K562 (cell line): ENCODE results near the gene CDC6. TPM values are rescaled to one million over a fixed set of nuclear protein-coding genes. Genes with fewer than 3 reads are reported as not detected.

Source experiments
- ATAC-seq: fragments of 200-7000 bp; cut with Tn5 transposase; 3 replicates; pipeline ENCODE4 v1.9.1; 2020; ENCODE audit warnings: moderate library complexity
- BruUV-seq: library from RNA; stranded (reverse); fragments of 400-500 nt; replicated peaks from 2 replicates; lab custom pipeline; 2021; lab: Mats Ljungman, UMichigan
- CTCF ChIA-PET: fragments of 300-600 bp; formaldehyde crosslinking; extraction: SDS; loops from one replicate; lab custom pipeline; 2021; ENCODE audit warnings: low intra/inter-chr PET ratio; lab: Yijun Ruan, JAX
- POLR2A ChIA-PET: fragments of 300-600, 350-650 bp; sonication (Branson Sonifier 250); formaldehyde crosslinking; extraction: SDS; loops from one replicate; lab custom pipeline; 2021; ENCODE audit warnings: antibody characterized with exemption, inconsistent platforms; lab: Yijun Ruan, JAX
- DNase-seq, 4 experiments: peaks; one replicate each; pipeline versions ENCODE4 v3.0.0 to v3.0.0-alpha.2; 2011 to 2018; ENCODE audit warnings: low spot score in 3 of 4, mixed read lengths in 3 of 4; ENCODE audit errors: extremely low read depth in 1 of 4
- FAIRE-seq: peaks from 2 replicates; lab custom pipeline; 2011; peaks lifted over from hg19 to GRCh38; lab: Jason Lieb, UNC
- H2AFZ ChIP-seq: 2 replicates; pipeline ENCODE4 v1.6.0; 2011; ENCODE audit warnings: low read depth, low read length, control low read depth, inconsistent platforms
- H3K27ac ChIP-seq: fragments of 200-600 bp; 3 replicates; pipeline ENCODE4 v1.8.0; 2011; ENCODE audit warnings: low read depth, mild to moderate bottlenecking, control low read depth, inconsistent platforms, low read length, moderate library complexity, mixed read lengths; ENCODE audit errors: extremely low read depth
- H3K27me3 ChIP-seq, 2 experiments: fragments of 300-600 bp in 1 of 2; 2 replicates in 1 of 2; 3 replicates in 1 of 2; pipeline versions ENCODE4 v1.6.0 to v1.8.0; 2011; ENCODE audit warnings: inconsistent platforms in 2 of 2, low read length in 2 of 2, mild to moderate bottlenecking in 1 of 2, mixed read lengths in 1 of 2, moderate library complexity in 1 of 2; ENCODE audit not compliant: control insufficient read depth in 2 of 2, insufficient read depth in 2 of 2
- H3K36me3 ChIP-seq: fragments of 300-600 bp; 3 replicates; pipeline ENCODE4 v1.8.0; 2011; ENCODE audit warnings: mild to moderate bottlenecking, low read length, inconsistent platforms; ENCODE audit not compliant: control insufficient read depth, insufficient read depth
- H3K4me1 ChIP-seq, 2 experiments: fragments of 200-600 bp in 1 of 2; replicated peaks in 1 of 2; 2 replicates in 1 of 2; 3 replicates in 1 of 2; pipeline versions ENCODE4 v1.5.1 to v1.8.0; 2011; ENCODE audit warnings: inconsistent platforms in 2 of 2, low read length in 2 of 2, mild to moderate bottlenecking in 1 of 2, mixed read lengths in 1 of 2, moderate library complexity in 1 of 2; ENCODE audit not compliant: control insufficient read depth in 2 of 2, insufficient read depth in 2 of 2
- H3K4me2 ChIP-seq: 2 replicates; pipeline ENCODE4 v1.6.1; 2011; ENCODE audit warnings: low read length, control low read depth, inconsistent platforms, mixed read lengths; ENCODE audit not compliant: insufficient read depth
- H3K4me3 ChIP-seq: fragments of 200-600 bp; sonication (generic), shearing (Covaris generic); 2 replicates; pipeline ENCODE4 v1.5.1; 2016; ENCODE audit warnings: control low read depth, inconsistent platforms
- H3K79me2 ChIP-seq: fragments of 200-600 bp; 3 replicates; pipeline ENCODE4 v1.8.0; 2011; ENCODE audit warnings: low read length, inconsistent platforms; ENCODE audit not compliant: control insufficient read depth, insufficient read depth
- H3K9ac ChIP-seq, 2 experiments: 2 replicates each; pipeline versions ENCODE4 v1.6.0 to v1.6.1; 2011; ENCODE audit warnings: low read depth in 2 of 2, low read length in 2 of 2, control low read depth in 1 of 2, inconsistent platforms in 1 of 2, mild to moderate bottlenecking in 1 of 2, mixed read lengths in 1 of 2; ENCODE audit not compliant: insufficient read depth in 1 of 2
- H3K9me1 ChIP-seq: one replicate; pipeline ENCODE4 v1.6.0; 2011; ENCODE audit warnings: inconsistent platforms, mild to moderate bottlenecking, low read length, moderate library complexity; ENCODE audit not compliant: control insufficient read depth, insufficient read depth
- H3K9me3 ChIP-seq: replicated peaks from 2 replicates; pipeline ENCODE4 v1.5.1; 2011; ENCODE audit warnings: low read depth, low read length, inconsistent platforms; ENCODE audit not compliant: control insufficient read depth, insufficient read depth
- H4K20me1 ChIP-seq: replicated peaks from 2 replicates; pipeline ENCODE4 v1.6.1; 2011; ENCODE audit warnings: low read length, inconsistent platforms, mixed read lengths; ENCODE audit not compliant: control insufficient read depth, insufficient read depth
- DIDO1 ChIP-seq: fragments of 450-650 bp; IDR thresholded peaks from 2 replicates; pipeline ENCODE4 v1.6.1; 2016; ENCODE audit warnings: low read depth, missing biosample characterization, missing genetic modification characterization
- ERF ChIP-seq: fragments of 450-650 bp; formaldehyde crosslinking; IDR thresholded peaks from 2 replicates; pipeline ENCODE4 v1.4.0; 2020; ENCODE audit warnings: mild to moderate bottlenecking, mixed read lengths
- FOXK1 ChIP-seq: sonication (generic); formaldehyde crosslinking; IDR thresholded peaks from 2 replicates; pipeline ENCODE4 v1.8.0; 2022; ENCODE audit warnings: missing genetic modification reagents, mild to moderate bottlenecking, borderline replicate concordance
- GTF2E2 ChIP-seq: fragments of 200-800 bp; sonication (Bioruptor generic); IDR thresholded peaks from 2 replicates; pipeline ENCODE4 v1.6.1; 2016; ENCODE audit warnings: missing genetic modification characterization, missing compliant biosample characterization
- JUND ChIP-seq, 2 experiments: IDR thresholded peaks; 2 replicates in 1 of 2; 3 replicates in 1 of 2; pipeline ENCODE4 v1.6.1; 2011; ENCODE audit warnings: borderline replicate concordance in 2 of 2, low read depth in 2 of 2, low read length in 2 of 2, improper control_type of control experiment in 1 of 2, missing biosample characterization in 1 of 2, missing genetic modification characterization in 1 of 2, missing genetic modification reagents in 1 of 2
- L3MBTL2 ChIP-seq: fragments of 450-650 bp; IDR thresholded peaks from 2 replicates; pipeline ENCODE4 v1.6.1; 2016; ENCODE audit warnings: mild to moderate bottlenecking, moderate library complexity
- NCOA2 ChIP-seq, 2 experiments: fragments of 450-650 bp; IDR thresholded peaks; 2 replicates each; pipeline ENCODE4 v1.6.1; 2018; ENCODE audit warnings: mild to moderate bottlenecking in 2 of 2, moderate library complexity in 1 of 2; ENCODE audit not compliant: partially characterized antibody in 2 of 2
- SAFB ChIP-seq: fragments of 200-400 bp; formaldehyde crosslinking; IDR thresholded peaks from 2 replicates; pipeline ENCODE4 v1.6.1; 2017; ENCODE audit warnings: low read depth, low read length, borderline replicate concordance
- SREBF1 ChIP-seq: fragments of 150-350 bp; IDR thresholded peaks from 2 replicates; pipeline ENCODE4 v1.6.1; 2014; ENCODE audit warnings: antibody characterized with exemption, low read depth, low read length, borderline replicate concordance
- TAF1 ChIP-seq: IDR thresholded peaks from 2 replicates; pipeline ENCODE4 v1.6.1; 2011; ENCODE audit warnings: mild to moderate bottlenecking, low read length, moderate library complexity; ENCODE audit not compliant: insufficient read depth, control insufficient read depth, severe bottlenecking; ENCODE audit errors: extremely low read depth
- TAF15 ChIP-seq: fragments of 200-400 bp; formaldehyde crosslinking; IDR thresholded peaks from 2 replicates; pipeline ENCODE4 v1.6.1; 2017; ENCODE audit warnings: mild to moderate bottlenecking, low read depth, low read length, moderate library complexity
- TBP ChIP-seq: optimal IDR thresholded peaks from 2 replicates; pipeline ENCODE3; 2011; ENCODE audit warnings: low read depth, low read length, improper control_type of control experiment
- WHSC1 ChIP-seq: IDR thresholded peaks from one replicate; pipeline ENCODE4 v1.6.1; 2012; ENCODE audit warnings: low read length, control low read depth, inconsistent platforms
- ZKSCAN1 ChIP-seq: fragments of 150-350 bp; IDR thresholded peaks from 2 replicates; pipeline ENCODE4 v1.6.1; 2016; ENCODE audit warnings: low read depth, low read length
- ZNF146 ChIP-seq: IDR thresholded peaks from one replicate; pipeline ENCODE4 v1.6.1; 2018; ENCODE audit warnings: missing compliant biosample characterization; ENCODE audit not compliant: unreplicated experiment
- ZNF699 ChIP-seq: fragments of 250-450 bp; sonication (Bioruptor Pico); IDR thresholded peaks from 2 replicates; pipeline ENCODE4 v1.8.0; 2021; ENCODE audit warnings: mild to moderate bottlenecking, moderate library complexity; ENCODE audit not compliant: insufficient replicate concordance
- ZNF740 ChIP-seq, 3 experiments: fragments of 200-800 bp in 1 of 3; sonication (Bioruptor generic) in 1 of 3; sonication (generic) in 1 of 3; formaldehyde crosslinking in 1 of 3; IDR thresholded peaks; 2 replicates each; pipeline versions ENCODE4 v1.6.1 to v1.8.0; 2016 to 2022; ENCODE audit warnings: mild to moderate bottlenecking in 2 of 3, missing compliant biosample characterization in 2 of 3, missing genetic modification characterization in 2 of 3, missing genetic modification reagents in 1 of 3
- WGBS: fragments of 100-300 bp; shearing (Covaris generic); methylation state at CpG from one replicate; pipeline ENCODE4 v1.1.6; 2016; ENCODE audit warnings: low coverage, mixed read lengths; ENCODE audit not compliant: insufficient coverage; ENCODE audit errors: missing lambda C conversion rate; 5-methylcytosine and 5-hydroxymethylcytosine counted together
- in situ Hi-C: fragments of 300-500 bp; cut with MboI; formaldehyde crosslinking; loops from 4 replicates; pipeline ENCODE4 v1.15.0; 2018; ENCODE audit warnings: inconsistent platforms, mixed read lengths
- intact Hi-C: fragments of 100-400 bp; cut with micrococcal nuclease; formaldehyde crosslinking; loops from 2 replicates; pipeline ENCODE4 v1.14.2; 2022
- polyA plus RNA-seq, 8 experiments: library from polyadenylated mRNA; depleted of rRNA in 4 of 8; stranded (reverse) in 5 of 8; unstranded in 3 of 8; fragments of >200 nt; fragmentation: Nextera tagmentation in 2 of 8; fragmentation: Illumina TruSeq in 1 of 8; extraction: Ambion mirVana in 2 of 8; extraction: Trizol in 1 of 8; gene quantifications; 2 replicates each; pipeline versions ENCODE4 v1.2.1 to v1.2.3, GENCODE V29; 2011 to 2014; ENCODE audit warnings: inconsistent platforms in 1 of 8, missing spikeins in 1 of 8
- total RNA-seq, 7 experiments: library from RNA; depleted of rRNA in 6 of 7; stranded (reverse); fragments of >200 nt in 6 of 7; fragmentation: Illumina TruSeq in 2 of 7; extraction: Trizol in 2 of 7; gene quantifications; 2 replicates each; pipeline versions ENCODE4 v1.2.1 to v1.2.3, GENCODE V29; 2011 to 2021; ENCODE audit warnings: low replicate concordance in 1 of 7

CDC6 gene
- total and polyA plus RNA-seq, 9 of the 15 experiments (the other 6 are each of a cell fraction or from before 2014, with no cell fraction given) = 29.6 to 141 (median 106) TPM

GRCh38 chr17:40350689-40351358 lies 63.1 kb downstream of the CDC6 start (continued):
- TF ChIP-seq TAF1 (no peak), ZNF146 (CRISPR knock-in tag) (no peak)

- in situ Hi-C loops (loop anchor here (5.0 to 10.0 kb wide), 3 partner anchors 49 to 337 kb away; partner anchors contain the start of gene CSF3), intact Hi-C loops (loop anchor here (10.0 kb wide), 1 partner anchor 337 kb away; the partner anchor contains the start of gene CSF3)
- no peak for DNase-seq
- FAIRE-seq = no peak
- Histone ChIP-seq H3K27ac (no peak overlapping the region), H3K27me3 (no peaks in the 10 kb centered on the region), H3K4me3 (no peak overlapping the region), H3K4me1 (peaks cover 19 to 66% of the 10 kb centered on the region in 2 experiments; a peak in 4 of 5 replicates), H3K9ac (peak overlapping the region in 1 of 2 experiments; percentile 65; a peak in 2 of 4 replicates), H3K36me3 (peaks cover 66% of the 10 kb centered on the region; the same call in 2 of the 3 replicates), H3K9me3 (no peaks in the 10 kb centered on the region), H2AFZ (no peak overlapping the region), H4K20me1 (0 out of 2 replicates have a peak, but pooled peaks cover 3% of the 10 kb centered on the region), H3K79me2 (peaks cover 23% of the 10 kb centered on the region)
- no TSS peak for BruUV-seq
- ChIA-PET CTCF (interaction anchor here (0.8 kb wide), 1 partner anchor 49 kb away, joined by 3 read pairs; no protein-coding TSS in a partner anchor), POLR2A (interaction anchor here (0.5 to 1.2 kb wide), 4 partner anchors 21 to 412 kb away, joined by 3 to 4 read pairs (median 4); no protein-coding TSS in a partner anchor)
- WGBS = 92% methylated on average over 16 of the region's 27 CpGs
- TF ChIP-seq ERF (CRISPR knock-in tag) = no peak
- TF ChIP-seq ZNF740 (CRISPR knock-in tag; IDR thresholded peaks at IDR 0.05) = no peak
- no peak for TF ChIP-seq ZNF740 (tag; IDR thresholded peaks at IDR 0.05)
- no peak for TF ChIP-seq DIDO1 (tag)
- no peak for TF ChIP-seq L3MBTL2
- no peak for TF ChIP-seq SREBF1
- no peak for TF ChIP-seq WHSC1
- no peak for TF ChIP-seq ZKSCAN1
- no peak for TF ChIP-seq GTF2E2 (tag)
- TF ChIP-seq ZNF699 (CRISPR knock-in tag) = no peak
- TF ChIP-seq SAFB = no peak
- no peak for TF ChIP-seq TBP
- no peak for TF ChIP-seq JUND (IDR thresholded peaks at IDR 0.05; ENCODE audit: borderline replicate concordance, low read depth, low read length)
- TF ChIP-seq JUND (tag; IDR thresholded peaks at IDR 0.05; ENCODE audit: borderline replicate concordance, low read depth, low read length) = no peak
- TF ChIP-seq NCOA2 (IDR thresholded peaks at IDR 0.05; ENCODE audit: partially characterized antibody in 2 of 2) = no peak
- no peak for TF ChIP-seq FOXK1 (CRISPR knock-in tag)
- TF ChIP-seq TAF15 = no peak
- TF ChIP-seq, all 486 proteins: peak for 0
- Histone ChIP-seq H3K4me2 (no peak overlapping the region), H3K9me1 (no peaks in the 10 kb centered on the region)
- no peak for ATAC-seq
Observed at GRCh38 chr17:40351359-40352236, 63.9 kb downstream of the CDC6 start.
